HepG2 (cell line): ENCODE measurements around the gene BBC3. TPM values are rescaled to one million over a fixed set of nuclear protein-coding genes. Genes with fewer than 3 reads are reported as not detected.

Experiments
- ATAC-seq: fragments of 200-7000 bp; cut with Tn5 transposase; 3 replicates; pipeline ENCODE4 v1.9.1; 2020; ENCODE audit warnings: mild to moderate bottlenecking, moderate library complexity
- BruUV-seq: library from RNA; stranded (reverse); fragments of 400-500 nt; replicated peaks from 2 replicates; lab custom pipeline; 2021; lab: Mats Ljungman, UMichigan
- CTCF ChIA-PET: fragments of 300-600 bp; formaldehyde crosslinking; extraction: SDS; loops from one replicate; lab custom pipeline; 2021; ENCODE audit warnings: low total read pairs, inconsistent platforms, low intra/inter-chr PET ratio; lab: Yijun Ruan, JAX
- POLR2A ChIA-PET: fragments of 350-600 bp; sonication (Branson Sonifier 250); formaldehyde crosslinking; loops from one replicate; lab custom pipeline; 2020; ENCODE audit warnings: antibody characterized with exemption, inconsistent platforms; lab: Yijun Ruan, JAX
- DNase-seq: peaks from one replicate; pipeline ENCODE4 v3.0.0-alpha.2; 2015; ENCODE audit warnings: low spot score
- FAIRE-seq: peaks from 3 replicates; lab custom pipeline; 2011; peaks lifted over from hg19 to GRCh38; lab: Jason Lieb, UNC
- H2AFZ ChIP-seq: one replicate; pipeline ENCODE4 v1.6.1; 2011; ENCODE audit warnings: low read length, inconsistent platforms
- H3K27ac ChIP-seq: fragments of 300-600 bp; 3 replicates; pipeline ENCODE4 v1.8.0; 2011; ENCODE audit warnings: mixed run types, mild to moderate bottlenecking, mixed read lengths, low read length, inconsistent platforms; ENCODE audit not compliant: insufficient read depth; ENCODE audit errors: extremely low read length
- H3K27me3 ChIP-seq, 2 experiments: fragments of 200-600 bp in 1 of 2; 2 replicates in 1 of 2; 3 replicates in 1 of 2; pipeline versions ENCODE4 v1.6.0 to v1.8.0; 2011; ENCODE audit warnings: low read length in 2 of 2, mild to moderate bottlenecking in 2 of 2, moderate library complexity in 2 of 2, inconsistent platforms in 1 of 2; ENCODE audit not compliant: insufficient read depth in 2 of 2, control insufficient read depth in 1 of 2
- H3K36me3 ChIP-seq, 2 experiments: fragments of 200-600 bp in 1 of 2; replicated peaks in 1 of 2; 2 replicates in 1 of 2; 3 replicates in 1 of 2; pipeline versions ENCODE4 v1.5.1 to v1.8.0; 2011; ENCODE audit warnings: low read length in 2 of 2, inconsistent platforms in 1 of 2; ENCODE audit not compliant: insufficient read depth in 2 of 2, control insufficient read depth in 1 of 2
- H3K4me1 ChIP-seq: 2 replicates; pipeline ENCODE4 v1.5.1; 2012; ENCODE audit warnings: low read length, inconsistent platforms; ENCODE audit not compliant: insufficient read depth
- H3K4me2 ChIP-seq: 2 replicates; pipeline ENCODE4 v1.6.0; 2011; ENCODE audit warnings: low read depth, low read length, inconsistent platforms
- H3K4me3 ChIP-seq, 3 experiments: fragments of 200-600 bp in 1 of 3; sonication (generic), shearing (Covaris generic) in 1 of 3; replicated peaks in 1 of 3; 2 replicates each; pipeline ENCODE4 v1.5.1; 2011 to 2016; ENCODE audit warnings: low read length in 3 of 3, inconsistent platforms in 2 of 3, low read depth in 2 of 3, mild to moderate bottlenecking in 2 of 3, control low read depth in 1 of 3, mixed read lengths in 1 of 3; ENCODE audit not compliant: insufficient read depth in 1 of 3
- H3K79me2 ChIP-seq: one replicate; pipeline ENCODE4 v1.6.1; 2011; ENCODE audit warnings: low read length, inconsistent platforms; ENCODE audit not compliant: insufficient read depth
- H3K9ac ChIP-seq: 2 replicates; pipeline ENCODE4 v1.6.0; 2011; ENCODE audit warnings: mild to moderate bottlenecking, low read depth, low read length, inconsistent platforms; ENCODE audit not compliant: insufficient read depth
- H3K9me3 ChIP-seq: 2 replicates; pipeline ENCODE4 v1.5.1; 2012; ENCODE audit warnings: mild to moderate bottlenecking, low read length
- H4K20me1 ChIP-seq: 2 replicates; pipeline ENCODE4 v1.6.0; 2011; ENCODE audit warnings: inconsistent platforms, mild to moderate bottlenecking, low read length, moderate library complexity; ENCODE audit not compliant: insufficient read depth
- ARID2 ChIP-seq: sonication (generic); formaldehyde crosslinking; IDR thresholded peaks from 2 replicates; pipeline ENCODE4 v1.8.1; 2022; ENCODE audit warnings: mild to moderate bottlenecking, missing genetic modification reagents, borderline replicate concordance
- ASH2L ChIP-seq: fragments of 300-600, 200-600 bp; sonication (generic); IDR thresholded peaks from 2 replicates; pipeline ENCODE4 v1.7.0; 2017; ENCODE audit warnings: low read depth, mild to moderate bottlenecking, moderate library complexity, mixed read lengths, low read length; ENCODE audit not compliant: insufficient read length
- CHD4 ChIP-seq: fragments of 200-600 bp; sonication (generic); IDR thresholded peaks from 2 replicates; pipeline ENCODE4 v1.7.0; 2017; ENCODE audit warnings: mild to moderate bottlenecking, low read length, borderline replicate concordance
- CREB3 ChIP-seq: sonication (generic); formaldehyde crosslinking; IDR thresholded peaks from 2 replicates; pipeline ENCODE4 v1.5.0; 2020; ENCODE audit warnings: missing genetic modification reagents
- KDM5A ChIP-seq: fragments of 200-600 bp; sonication (generic); IDR thresholded peaks from 2 replicates; pipeline ENCODE4 v1.7.0; 2018; ENCODE audit warnings: antibody characterized with exemption, mild to moderate bottlenecking, low read length, borderline replicate concordance
- MIXL1 ChIP-seq: IDR thresholded peaks from 2 replicates; pipeline ENCODE4 v1.6.1; 2016
- NCOA1 ChIP-seq: sonication (generic); formaldehyde crosslinking; IDR thresholded peaks from 2 replicates; pipeline ENCODE4 v1.9.0; 2021; ENCODE audit warnings: missing genetic modification reagents
- PHB2 ChIP-seq: fragments of 450-650 bp; IDR thresholded peaks from 2 replicates; pipeline ENCODE4 v1.6.1; 2018; ENCODE audit not compliant: partially characterized antibody
- PHF5A ChIP-seq: IDR thresholded peaks from one replicate; pipeline ENCODE4 v1.6.1; 2018; ENCODE audit warnings: low read depth, missing genetic modification reagents; ENCODE audit not compliant: unreplicated experiment
- POLR2AphosphoS5 ChIP-seq: IDR thresholded peaks from 2 replicates; pipeline ENCODE4 v1.6.1; 2012; ENCODE audit warnings: low read depth, low read length
- SOX13 ChIP-seq, 3 experiments: fragments of 450-650 bp in 1 of 3; sonication (generic) in 1 of 3; formaldehyde crosslinking in 1 of 3; IDR thresholded peaks in 2 of 3; conservative IDR thresholded peaks in 1 of 3; 2 replicates each; pipeline versions ENCODE4 v1.5.0 to v1.6.1; 2016 to 2020; ENCODE audit warnings: antibody characterized with exemption in 1 of 3, mild to moderate bottlenecking in 1 of 3, missing compliant biosample characterization in 1 of 3, missing genetic modification reagents in 1 of 3, moderate library complexity in 1 of 3
- TRIM24 ChIP-seq: sonication (generic); formaldehyde crosslinking; IDR thresholded peaks from 2 replicates; pipeline ENCODE4 v1.8.0; 2022; ENCODE audit warnings: mild to moderate bottlenecking, missing genetic modification reagents
- U2AF2 ChIP-seq: fragments of 200-400 bp; formaldehyde crosslinking; IDR thresholded peaks from 2 replicates; pipeline ENCODE4 v1.6.1; 2017; ENCODE audit warnings: low read depth, mild to moderate bottlenecking, low read length
- ZMYM2 ChIP-seq: sonication (generic); formaldehyde crosslinking; IDR thresholded peaks from 2 replicates; pipeline ENCODE4 v1.8.0; 2022; ENCODE audit warnings: mild to moderate bottlenecking, missing genetic modification reagents
- WGBS: methylation state at CpG from one replicate; pipeline ENCODE4 v1.1.6; 2017; ENCODE audit warnings: low lambda C conversion rate; 5-methylcytosine and 5-hydroxymethylcytosine counted together
- in situ Hi-C: cut with HindIII; loops from 2 replicates; pipeline ENCODE4 v1.10.0; 2017; ENCODE audit warnings: low pct_unique_long_range_greater_than_20kb; ENCODE audit not compliant: extremely low pct_ligation_motif_present
- intact Hi-C: fragments of 100-400 bp; cut with micrococcal nuclease; formaldehyde crosslinking; loops from one replicate; pipeline ENCODE4 v1.10.0; 2022; ENCODE audit not compliant: unreplicated experiment
- polyA plus RNA-seq, 8 experiments: library from polyadenylated mRNA; depleted of rRNA in 3 of 8; stranded (reverse) in 7 of 8; unstranded in 1 of 8; fragments of >200 nt; fragmentation: Illumina TruSeq in 4 of 8; extraction: Trizol in 4 of 8; gene quantifications; 2 replicates each; pipeline versions ENCODE4 v1.2.1 to v1.2.3, GENCODE V29; 2011 to 2016; ENCODE audit warnings: low read depth in 4 of 8, missing spikeins in 1 of 8, mixed read lengths in 1 of 8; ENCODE audit not compliant: insufficient read depth in 1 of 8
- total RNA-seq, 5 experiments: library from RNA; depleted of rRNA; stranded (reverse); fragments of >200 nt; fragmentation: Illumina TruSeq; extraction: Trizol; gene quantifications; 2 replicates each; pipeline ENCODE4 v1.2.3, GENCODE V29; 2016; ENCODE audit warnings: low read depth in 1 of 5

Gene BBC3
- total and polyA plus RNA-seq, 2 of the 13 experiments (the other 11 are each of a cell fraction or from before 2014, with no cell fraction given): 6.1 to 8.8 TPM

DNA sequence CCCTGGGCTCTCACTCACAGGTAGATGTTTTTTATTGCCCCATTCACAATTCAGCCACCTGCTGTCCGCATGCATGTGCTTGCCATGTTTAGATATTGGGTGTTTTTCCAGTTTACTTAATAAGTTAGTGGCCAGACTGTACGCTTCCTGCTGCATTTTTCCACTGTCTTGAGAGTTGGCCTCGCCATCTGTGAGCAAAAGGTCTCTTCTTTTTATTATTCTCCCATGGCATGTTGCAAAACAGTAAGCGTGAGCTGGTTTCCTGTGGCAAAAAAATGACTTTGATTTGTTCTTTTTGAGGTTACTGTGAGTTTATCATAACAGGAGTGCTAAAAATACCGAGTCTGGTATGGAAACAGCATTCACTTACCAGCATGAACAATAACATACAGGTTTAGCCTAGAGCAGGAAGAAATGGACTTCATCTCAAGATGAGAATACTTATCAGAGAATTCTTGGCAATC lies 54.3 kb downstream of the BBC3 start:
- ChIA-PET POLR2A (interaction anchor here (1.0 to 1.2 kb wide), 2 partner anchors 13 to 14 kb away, joined by 3 to 4 read pairs; no protein-coding TSS in a partner anchor), CTCF (no interaction called here)
- intact Hi-C loops (no loop called here), in situ Hi-C loops (no loop called here)
- no peak for FAIRE-seq
- no peak for ATAC-seq
- no peak overlapping the region for H3K27ac ChIP-seq
- peaks cover 24 to 72% of the 10 kb centered on the region in 2 experiments for H3K36me3 ChIP-seq
- H3K9me3 ChIP-seq: no peaks in the 10 kb centered on the region
- peaks cover 7% of the 10 kb centered on the region; the same call in 1 of the 2 replicates for H3K4me1 ChIP-seq
- no TSS peak for BruUV-seq
- no peak overlapping the region for H3K4me3 ChIP-seq
- H3K79me2 ChIP-seq: no peaks in the 10 kb centered on the region
- no peak overlapping the region for H3K9ac ChIP-seq
- TF ChIP-seq CHD4 (no peak), MIXL1 (CRISPR knock-in tag) (no peak), ARID2 (CRISPR knock-in tag) (no peak), ASH2L (no peak), PHB2 (no peak), SOX13 (IDR thresholded peaks at IDR 0.05) (no peak), SOX13 (CRISPR knock-in tag; conservative IDR thresholded peaks at IDR 0.05 in 1 of 2, IDR thresholded peaks at IDR 0.05 in 1 of 2) (no peak), U2AF2 (no peak), CREB3 (CRISPR knock-in tag) (no peak), ZMYM2 (CRISPR knock-in tag) (no peak), POLR2AphosphoS5 (no peak), KDM5A (no peak), PHF5A (no peak), NCOA1 (no peak), TRIM24 (CRISPR knock-in tag) (no peak)
- WGBS: 97% methylated on average over 5 of the region's 5 CpGs
- H4K20me1 ChIP-seq: 0 out of 2 replicates have a peak, but pooled peaks cover 4% of the 10 kb centered on the region
- H3K4me2 ChIP-seq: no peak overlapping the region
- H3K27me3 ChIP-seq: no peaks in the 10 kb centered on the region
- DNase-seq: no peak
- H2AFZ ChIP-seq: no peak overlapping the region
